Activated naive CD8-positive, alpha-beta T cell treated with anti-CD3 and anti-CD28 coated beads, Interleukin-2, amount 10 ng/mL, durations not matched to agents 7 days and 5 days (primary cell): ENCODE measurements around the gene ITM2A. TPM values are rescaled to one million over a fixed set of nuclear protein-coding genes. Genes with fewer than 3 reads are reported as not detected.
A peak's percentile ranks its signal among the peaks of the same experiment; 100 is the strongest.

Experiments
- ATAC-seq: fragments of 150-1000 bp; cut with Tn5 transposase; one replicate; pipeline ENCODE4 v1.10.0; 2021; ENCODE audit warnings: low read depth, moderate library complexity
- POLR2A ChIA-PET: fragments of 350-600 bp; sonication (Branson Sonifier 250); formaldehyde crosslinking; loops from one replicate; lab custom pipeline; 2021; ENCODE audit warnings: antibody characterized with exemption; lab: Charles Lee
- DNase-seq: peaks from one replicate; pipeline ENCODE4 v3.0.0; 2021
- H3K27ac Mint-ChIP-seq: one replicate; pipeline ENCODE4 v1.8.0; 2022; ENCODE audit warnings: mild to moderate bottlenecking, mixed read lengths
- H3K27me3 Mint-ChIP-seq: one replicate; pipeline ENCODE4 v1.8.0; 2022; ENCODE audit warnings: mild to moderate bottlenecking, moderate library complexity, mixed read lengths
- H3K36me3 Mint-ChIP-seq: one replicate; pipeline ENCODE4 v1.8.0; 2021; ENCODE audit warnings: mild to moderate bottlenecking, mixed read lengths
- H3K4me1 Mint-ChIP-seq: one replicate; pipeline ENCODE4 v1.8.0; 2021; ENCODE audit warnings: mixed read lengths
- H3K4me3 Mint-ChIP-seq: one replicate; pipeline ENCODE4 v1.8.0; 2022; ENCODE audit warnings: mild to moderate bottlenecking, moderate library complexity, mixed read lengths
- H3K9me3 Mint-ChIP-seq: one replicate; pipeline ENCODE4 v1.8.0; 2021; ENCODE audit warnings: mixed read lengths
- total RNA-seq, 2 experiments: library from RNA; stranded (reverse); gene quantifications; one replicate each; pipeline ENCODE4 v1.2.3, GENCODE V29; 2021

Gene ITM2A
- 10 to 100 TPM; 75.8 to 84.6 TPM for total RNA-seq

DNA sequence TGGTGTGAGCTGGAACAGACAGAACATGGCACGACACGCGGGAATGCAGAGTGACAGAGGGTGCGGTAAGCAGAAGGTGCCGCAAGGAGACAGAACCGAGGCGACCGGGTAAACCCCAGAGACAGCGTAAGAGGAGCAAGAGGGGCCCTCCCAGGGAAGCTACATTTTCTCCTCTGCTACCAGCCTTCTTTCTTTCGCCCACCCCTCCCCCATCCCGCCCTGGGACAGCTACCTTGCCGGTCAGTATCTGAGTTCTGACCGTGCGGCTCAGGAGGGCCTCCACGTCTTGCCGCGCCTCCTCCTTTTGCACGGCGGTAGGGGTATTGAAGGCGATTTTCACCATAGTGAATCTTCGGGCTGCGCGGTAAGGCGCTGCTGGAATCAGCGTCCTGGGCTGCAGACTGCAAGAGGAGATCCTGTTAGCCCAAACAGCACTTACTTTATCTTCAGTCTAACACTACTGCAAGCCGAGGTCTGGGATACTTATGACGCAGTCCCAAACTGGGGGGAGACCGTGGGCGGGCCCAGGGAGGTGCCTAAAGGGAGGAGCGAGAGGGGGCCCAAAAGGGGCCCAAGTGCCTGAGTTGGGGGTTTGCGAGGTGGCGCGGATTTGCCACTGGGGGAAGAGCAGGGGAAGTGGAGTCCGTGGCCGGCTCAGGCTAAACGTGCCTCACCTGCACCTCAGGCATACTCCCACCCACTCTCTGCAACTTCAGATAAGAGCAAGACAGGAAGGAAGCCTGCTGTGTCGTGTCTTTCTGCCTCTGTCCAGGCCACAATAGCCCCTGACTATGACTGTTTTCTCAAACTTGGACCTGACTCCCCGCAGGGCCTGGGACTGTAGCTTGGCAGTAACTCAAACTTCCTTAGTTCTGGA lies at the start of gene ITM2A:
TSS of gene ITM2A (minus strand) at position 462 of the 877 bp plus-strand sequence. CDS start at position 343, 119 bp downstream.
- Mint-ChIP-seq H3K9me3 (no peaks in the 10 kb centered on the region), H3K27me3 (no peaks in the 10 kb centered on the region), H3K4me1 (peaks cover 26% of the 10 kb centered on the region), H3K27ac (peak within 1 kb of the TSS; percentile 94), H3K36me3 (peaks cover 9% of the 10 kb centered on the region), H3K4me3 (peak within 1 kb of the TSS; percentile 97)
- peak; percentile 64 for DNase-seq
- POLR2A ChIA-PET = interaction anchor here (0.6 to 1.4 kb wide), 2 partner anchors 422 to 1540 kb away, joined by 4 to 6 read pairs; partner anchors contain the start of gene P2RY10
- peak; percentile 82 for ATAC-seq

DNA sequence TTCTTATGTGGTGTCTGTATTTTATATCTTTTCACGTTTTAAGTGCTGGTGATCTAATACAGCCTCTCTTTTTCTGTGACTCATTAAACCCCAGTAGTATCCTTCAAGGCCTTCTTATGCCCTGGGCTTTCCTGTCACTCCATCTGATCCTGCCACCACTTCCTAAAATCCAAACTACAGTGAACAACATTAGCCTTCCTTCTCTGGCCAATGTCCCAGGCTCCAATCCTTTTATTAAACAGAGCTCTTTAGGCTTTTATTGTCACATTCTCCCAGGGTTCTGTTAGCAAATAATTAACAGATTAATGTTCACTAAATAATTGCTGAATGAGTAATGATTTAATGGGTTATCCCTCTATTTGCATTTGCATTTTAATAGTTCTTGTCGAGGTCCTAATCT lies 47.9 kb upstream of the ITM2A start:
- H3K9me3 Mint-ChIP-seq = no peaks in the 10 kb centered on the region
- DNase-seq (no peak), ATAC-seq (no peak)
- H3K4me1 Mint-ChIP-seq = peaks cover 1% of the 10 kb centered on the region
- POLR2A ChIA-PET = no interaction called here
- H3K27me3 Mint-ChIP-seq = no peaks in the 10 kb centered on the region
- no peaks in the 10 kb centered on the region for H3K36me3 Mint-ChIP-seq
- no peak overlapping the region for H3K4me3 Mint-ChIP-seq
- no peak overlapping the region for H3K27ac Mint-ChIP-seq

DNA sequence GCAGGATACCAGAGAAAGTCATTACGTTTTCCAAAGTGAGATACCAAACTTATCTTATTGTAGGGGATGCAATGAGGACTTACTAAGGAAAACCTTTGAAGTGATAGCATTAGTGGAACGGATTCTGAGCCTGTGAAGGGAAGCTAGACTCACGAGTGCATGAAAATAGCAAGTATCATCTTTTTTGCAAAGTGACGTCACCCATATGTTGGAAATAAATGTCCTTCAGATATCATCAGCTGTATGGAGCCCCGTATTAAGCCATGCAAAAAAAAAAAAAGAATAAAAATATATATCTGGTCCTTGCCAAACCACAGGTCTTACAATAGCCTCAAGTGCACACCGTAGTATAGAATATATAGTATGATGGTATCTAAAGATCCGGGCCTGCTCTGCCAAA lies 46.8 kb upstream of the ITM2A start:
- peaks cover 2% of the 10 kb centered on the region for H3K4me1 Mint-ChIP-seq
- DNase-seq (no peak), ATAC-seq (no peak)
- H3K9me3 Mint-ChIP-seq = no peaks in the 10 kb centered on the region
- no peaks in the 10 kb centered on the region for H3K27me3 Mint-ChIP-seq
- H3K36me3 Mint-ChIP-seq = no peaks in the 10 kb centered on the region
- H3K27ac Mint-ChIP-seq = no peak overlapping the region
- POLR2A ChIA-PET = no interaction called here
- H3K4me3 Mint-ChIP-seq = no peak overlapping the region

DNA sequence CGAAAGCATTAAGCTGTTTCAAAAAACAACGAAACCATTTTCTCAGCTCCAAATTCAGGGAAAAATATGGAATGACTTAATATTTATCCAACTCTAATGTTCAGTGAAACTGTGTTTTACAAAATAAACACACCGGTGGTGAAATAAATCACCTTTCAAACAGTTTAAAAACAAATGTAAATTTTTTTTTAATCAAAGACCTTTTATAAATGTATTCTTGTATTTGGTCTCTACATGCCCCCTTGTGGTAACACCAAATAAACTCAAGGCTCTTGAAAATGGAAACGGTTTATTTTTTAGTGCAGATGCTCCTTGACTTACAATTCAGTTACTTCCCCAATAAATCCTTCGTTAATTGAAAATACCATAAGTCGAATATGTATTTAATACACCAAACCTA lies 45.8 kb upstream of the ITM2A start:
- Mint-ChIP-seq H3K27me3 (no peaks in the 10 kb centered on the region), H3K9me3 (no peaks in the 10 kb centered on the region), H3K36me3 (no peaks in the 10 kb centered on the region), H3K4me3 (peak overlapping the region; percentile 42), H3K27ac (no peak overlapping the region), H3K4me1 (peaks cover 5% of the 10 kb centered on the region)
- DNase-seq (no peak), ATAC-seq (no peak)
- POLR2A ChIA-PET = no interaction called here

DNA sequence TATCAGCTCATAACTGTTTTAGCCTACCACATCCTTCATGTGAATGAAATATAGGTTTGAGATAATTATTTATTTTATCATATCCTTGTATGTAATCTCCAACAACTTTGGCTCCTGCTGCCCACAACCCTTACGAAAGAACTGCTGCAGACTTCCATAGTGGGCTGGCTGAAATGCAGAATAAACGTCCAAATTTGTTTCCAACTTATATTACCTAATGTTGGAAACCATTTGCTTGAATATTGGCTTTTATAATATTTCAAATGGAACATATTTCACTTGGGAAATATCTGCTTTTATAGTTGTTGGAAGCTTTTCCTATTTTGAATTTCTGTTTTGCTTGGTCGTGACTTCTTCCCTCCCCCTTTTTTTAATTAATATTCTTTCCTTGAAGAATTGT lies 45.0 kb upstream of the ITM2A start:
- H3K27ac Mint-ChIP-seq = no peak overlapping the region
- no peaks in the 10 kb centered on the region for H3K27me3 Mint-ChIP-seq
- POLR2A ChIA-PET = no interaction called here
- ATAC-seq (no peak), DNase-seq (no peak)
- peaks cover 5% of the 10 kb centered on the region for H3K4me1 Mint-ChIP-seq
- H3K4me3 Mint-ChIP-seq = no peak overlapping the region
- peaks cover 4% of the 10 kb centered on the region for H3K36me3 Mint-ChIP-seq
- H3K9me3 Mint-ChIP-seq = no peaks in the 10 kb centered on the region

DNA sequence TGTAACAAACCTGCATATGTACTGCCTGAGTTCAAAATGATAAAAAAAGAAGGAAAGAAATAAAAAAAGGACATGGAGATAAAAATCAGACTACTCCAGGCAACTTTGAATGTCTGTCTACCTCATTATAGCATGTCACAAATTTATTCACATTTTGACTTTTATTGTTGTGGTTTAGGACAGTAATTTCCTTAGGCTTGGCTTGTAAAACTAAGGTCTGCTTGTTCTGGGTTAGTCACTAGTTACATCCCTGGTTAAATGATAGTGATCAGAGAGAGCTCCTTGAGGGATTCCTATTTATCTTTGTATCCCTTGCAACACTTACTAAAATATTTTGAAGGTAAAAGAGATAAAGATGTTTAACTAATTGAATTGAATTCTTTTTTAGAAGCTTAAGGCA lies 42.5 kb upstream of the ITM2A start:
- POLR2A ChIA-PET = no interaction called here
- Mint-ChIP-seq H3K36me3 (peaks cover 9% of the 10 kb centered on the region), H3K4me3 (no peak overlapping the region), H3K9me3 (peaks cover 5% of the 10 kb centered on the region), H3K27ac (no peak overlapping the region), H3K4me1 (peaks cover 5% of the 10 kb centered on the region), H3K27me3 (no peaks in the 10 kb centered on the region)
- DNase-seq (no peak), ATAC-seq (no peak)

DNA sequence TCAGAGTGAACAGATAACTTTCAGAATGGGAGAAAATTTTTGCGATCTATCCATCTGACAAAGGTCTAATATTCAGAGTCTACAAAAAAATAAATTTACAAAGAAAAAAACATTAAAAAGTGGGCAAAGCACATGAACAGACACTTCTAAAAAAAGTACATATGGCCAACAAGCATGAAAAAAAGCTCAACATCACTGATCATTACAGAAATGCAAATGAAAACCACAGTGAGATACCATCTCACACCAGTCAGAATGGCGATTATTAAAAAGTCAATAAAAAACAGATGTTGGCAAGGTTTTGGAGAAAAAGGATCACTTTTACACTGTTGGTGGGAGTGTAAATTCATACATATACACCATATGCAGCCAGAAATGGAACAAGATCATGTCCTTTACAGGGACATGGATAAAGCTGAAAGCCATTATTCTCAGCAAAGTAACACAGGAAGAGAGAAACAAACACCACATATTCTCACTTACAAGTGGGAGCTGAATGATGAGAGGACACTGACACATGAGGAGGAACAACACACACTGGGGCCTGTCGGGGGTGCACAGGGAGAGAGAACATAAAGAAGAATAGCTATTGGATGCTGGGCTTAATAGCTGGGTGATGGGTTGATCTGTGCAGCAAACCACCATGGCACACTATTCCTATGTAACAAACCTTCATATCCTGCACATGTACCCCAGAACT lies 41.6 kb upstream of the ITM2A start:
- Mint-ChIP-seq H3K27me3 (no peaks in the 10 kb centered on the region), H3K36me3 (peaks cover 9% of the 10 kb centered on the region), H3K4me1 (peaks cover 5% of the 10 kb centered on the region), H3K27ac (peak overlapping the region; percentile 50), H3K9me3 (peaks cover 5% of the 10 kb centered on the region), H3K4me3 (no peak overlapping the region)
- ATAC-seq = no peak
- no peak for DNase-seq
- POLR2A ChIA-PET = no interaction called here

DNA sequence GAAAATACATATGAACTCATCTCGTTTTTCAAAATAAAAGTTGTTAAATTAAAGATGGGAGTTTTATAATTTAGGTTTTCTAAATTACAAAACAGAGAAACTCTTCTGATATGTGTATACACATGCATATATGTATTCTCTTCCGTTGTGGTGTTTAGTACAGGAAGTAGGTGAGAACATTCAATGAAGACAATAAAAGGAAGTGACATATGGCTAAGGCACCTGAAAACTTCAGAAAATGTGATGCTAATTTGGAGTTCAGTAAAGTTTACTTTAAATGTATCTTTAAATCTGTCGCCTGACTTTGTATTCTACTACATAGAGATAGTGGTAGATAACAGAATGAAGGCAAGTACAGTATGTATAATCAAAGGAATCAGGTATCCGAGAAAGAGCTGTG lies 33.5 kb upstream of the ITM2A start:
- Mint-ChIP-seq H3K27me3 (no peaks in the 10 kb centered on the region), H3K4me3 (no peak overlapping the region), H3K27ac (peak overlapping the region; percentile 72), H3K36me3 (peaks cover 11% of the 10 kb centered on the region), H3K9me3 (peaks cover 4% of the 10 kb centered on the region), H3K4me1 (peaks cover 3% of the 10 kb centered on the region)
- POLR2A ChIA-PET = no interaction called here
- ATAC-seq (peak; percentile 58), DNase-seq (no peak)

DNA sequence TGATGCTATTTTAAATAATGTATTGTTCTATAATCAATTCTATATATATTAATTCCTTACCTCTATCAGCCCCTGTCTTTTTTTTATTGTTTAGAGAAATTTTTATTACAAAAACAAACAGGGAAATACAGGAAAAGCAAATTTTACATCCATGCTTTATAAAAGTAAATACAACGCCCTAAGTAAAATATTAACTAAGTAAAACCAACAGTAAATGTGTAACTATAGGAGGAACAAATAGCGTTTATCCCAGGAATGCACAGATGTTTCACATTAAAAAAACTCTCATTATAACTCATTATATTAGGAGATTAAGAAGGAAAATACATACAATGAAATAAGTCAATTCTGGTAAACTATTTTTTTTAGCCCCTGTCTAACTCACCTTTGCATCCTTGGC lies 8.2 kb upstream of the ITM2A start:
- DNase-seq = no peak
- H3K36me3 Mint-ChIP-seq = peaks cover 5% of the 10 kb centered on the region
- H3K27ac Mint-ChIP-seq = no peak overlapping the region
- H3K4me1 Mint-ChIP-seq = peaks cover 5% of the 10 kb centered on the region
- H3K4me3 Mint-ChIP-seq = no peak overlapping the region
- H3K27me3 Mint-ChIP-seq = no peaks in the 10 kb centered on the region
- ATAC-seq = no peak
- peaks cover 1% of the 10 kb centered on the region for H3K9me3 Mint-ChIP-seq
- POLR2A ChIA-PET = no interaction called here

DNA sequence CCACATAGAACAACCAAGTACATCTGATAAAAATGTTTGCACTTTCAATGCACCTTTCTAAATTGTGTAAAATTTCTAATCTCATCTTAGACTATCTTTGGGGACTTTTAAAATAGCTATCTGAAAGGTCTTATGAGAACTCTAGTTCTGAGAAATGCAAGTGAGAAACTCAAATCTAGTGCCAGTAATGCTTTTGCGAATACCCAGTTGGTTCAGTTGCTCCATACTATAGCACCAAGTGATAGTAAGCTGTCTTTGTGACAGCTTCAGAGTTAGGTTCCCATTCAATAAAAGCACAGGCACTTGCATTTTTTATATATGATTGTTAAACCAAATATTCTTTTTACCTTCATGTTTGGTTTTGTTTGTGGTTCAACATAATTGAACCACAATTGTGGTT lies 4.5 kb upstream of the ITM2A start:
- H3K27me3 Mint-ChIP-seq = no peaks in the 10 kb centered on the region
- no peak for DNase-seq
- no peak overlapping the region for H3K4me3 Mint-ChIP-seq
- H3K9me3 Mint-ChIP-seq = peaks cover 1% of the 10 kb centered on the region
- H3K36me3 Mint-ChIP-seq = peaks cover 6% of the 10 kb centered on the region
- ATAC-seq = no peak
- POLR2A ChIA-PET = interaction anchor here (0.5 kb wide), 1 partner anchor 112 kb away, joined by 3 read pairs; no protein-coding TSS in a partner anchor
- H3K4me1 Mint-ChIP-seq = peaks cover 14% of the 10 kb centered on the region
- no peak overlapping the region for H3K27ac Mint-ChIP-seq

DNA sequence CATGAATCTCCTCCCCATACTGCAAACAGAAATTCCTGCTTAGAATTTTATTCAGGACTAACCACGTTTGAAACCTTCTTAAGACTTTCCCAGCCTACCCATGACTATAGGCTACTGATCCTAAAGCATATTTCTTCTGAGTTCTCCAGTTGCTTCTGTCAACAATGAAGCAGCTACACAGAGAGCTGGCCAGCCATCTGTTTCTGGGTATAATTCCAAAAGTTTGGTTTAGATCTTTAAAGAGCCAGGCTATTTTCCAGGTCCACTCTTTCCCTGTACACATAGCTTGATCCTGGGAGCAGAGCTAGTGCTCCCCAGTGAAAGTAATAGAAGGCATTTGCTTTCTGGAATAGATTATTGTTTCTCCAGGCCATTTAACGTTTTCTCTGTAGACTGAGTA lies 4.0 kb upstream of the ITM2A start:
- Mint-ChIP-seq H3K27ac (no peak overlapping the region), H3K9me3 (peaks cover 1% of the 10 kb centered on the region), H3K4me1 (peaks cover 14% of the 10 kb centered on the region), H3K36me3 (peaks cover 4% of the 10 kb centered on the region), H3K4me3 (no peak overlapping the region), H3K27me3 (no peaks in the 10 kb centered on the region)
- ATAC-seq (no peak), DNase-seq (no peak)
- POLR2A ChIA-PET = interaction anchor here (0.5 kb wide), 1 partner anchor 112 kb away, joined by 3 read pairs; no protein-coding TSS in a partner anchor

DNA sequence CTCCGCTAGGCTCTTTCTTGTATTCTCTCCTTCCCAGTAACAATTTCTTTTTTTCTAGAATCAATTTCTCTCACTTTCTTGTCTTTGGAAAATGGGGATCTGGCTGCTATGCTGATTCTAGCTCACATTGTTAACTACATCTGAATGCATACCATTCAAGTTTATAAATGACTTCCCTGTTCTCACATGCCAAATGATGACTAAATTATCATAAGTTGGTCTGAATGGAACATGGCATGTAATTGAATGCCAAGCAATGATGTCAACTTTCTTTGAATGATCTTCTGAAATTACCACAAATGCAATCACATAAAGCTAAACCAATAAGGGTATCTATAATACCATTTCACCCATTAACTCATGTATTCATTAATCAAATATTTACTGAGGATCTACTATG lies 2.7 kb upstream of the ITM2A start:
- no peak overlapping the region for H3K4me3 Mint-ChIP-seq
- no peak for ATAC-seq
- H3K36me3 Mint-ChIP-seq = peaks cover 4% of the 10 kb centered on the region
- peaks cover 17% of the 10 kb centered on the region for H3K4me1 Mint-ChIP-seq
- POLR2A ChIA-PET = no interaction called here
- no peak overlapping the region for H3K27ac Mint-ChIP-seq
- peaks cover 1% of the 10 kb centered on the region for H3K9me3 Mint-ChIP-seq
- DNase-seq = no peak
- H3K27me3 Mint-ChIP-seq = no peaks in the 10 kb centered on the region

DNA sequence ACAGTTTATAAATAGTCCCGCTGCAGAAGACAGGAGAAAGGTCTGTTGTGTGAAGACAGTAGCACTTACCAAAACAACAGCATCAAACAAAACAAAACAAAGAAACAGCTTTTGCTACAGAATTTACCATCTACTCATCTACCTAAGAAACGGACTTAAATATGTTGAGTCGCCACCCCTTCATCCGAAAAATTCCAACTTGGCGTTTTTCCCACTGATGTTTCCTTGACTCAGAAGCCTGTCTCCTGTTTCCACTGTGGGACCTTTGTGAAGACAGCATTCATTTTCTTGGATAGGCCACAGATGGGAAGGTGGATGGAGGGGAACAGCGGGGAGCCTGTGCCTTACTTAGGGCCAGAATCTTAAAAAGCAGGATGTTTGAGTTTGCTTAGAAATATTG lies 1.3 kb upstream of the ITM2A start:
- Mint-ChIP-seq H3K27ac (no peak overlapping the region), H3K4me3 (no peak overlapping the region)

More for the DNA sequence above, 1.3 kb upstream of the ITM2A start:
- peaks cover 2% of the 10 kb centered on the region for H3K36me3 Mint-ChIP-seq
- POLR2A ChIA-PET = no interaction called here
- H3K4me1 Mint-ChIP-seq = peaks cover 20% of the 10 kb centered on the region
- H3K9me3 Mint-ChIP-seq = no peaks in the 10 kb centered on the region
- no peaks in the 10 kb centered on the region for H3K27me3 Mint-ChIP-seq
- DNase-seq = no peak
- ATAC-seq = no peak
